ENCODE measurements around the gene INSYN1.
"Not testable (repeated sequence)": the region's sequence is repeated elsewhere in the genome, so short reads cannot be mapped to it uniquely, and the experiment has no call there.

INSYN1 gene

GRCh38 chr15:73748730-73749129 lies 4.4 kb downstream of the INSYN1 start:
- no peak for DNase-seq

DNA sequence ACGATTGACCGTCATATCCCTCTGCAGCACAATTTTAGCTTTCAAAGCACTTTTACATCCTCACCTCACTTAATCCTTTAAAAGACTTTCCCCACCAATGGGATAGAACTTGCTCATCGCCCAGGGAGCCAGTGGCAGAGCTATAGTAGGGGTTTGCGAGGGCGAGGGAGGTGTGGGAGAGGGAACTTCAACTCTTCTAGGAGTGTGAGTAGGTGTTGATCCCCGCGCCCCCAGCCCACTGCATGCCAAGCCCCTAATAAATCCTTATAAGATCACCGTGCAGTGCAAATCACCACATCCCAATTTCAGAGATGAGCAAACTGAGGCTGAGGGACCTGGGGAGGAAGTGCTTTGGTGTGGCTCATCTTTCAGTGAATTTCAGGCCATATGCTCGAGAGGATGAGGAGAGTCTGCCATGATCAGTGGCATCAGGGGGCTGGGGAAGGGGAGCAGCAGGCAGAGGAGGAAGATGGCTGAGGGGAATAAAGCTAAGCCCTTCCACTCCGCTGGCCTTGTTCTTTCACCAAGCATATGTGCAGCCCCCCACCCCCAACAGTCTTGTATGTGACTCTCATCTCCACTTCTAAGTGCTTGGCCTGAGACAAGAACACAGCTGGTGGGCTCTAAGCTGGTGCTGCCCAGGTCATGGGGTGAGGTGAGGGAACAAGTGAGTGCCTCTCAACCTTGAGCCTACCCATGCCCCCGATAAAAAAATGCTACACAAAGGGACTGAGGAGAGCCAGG lies 5.1 kb downstream of the INSYN1 start:
- DNase-seq = no peak

DNA sequence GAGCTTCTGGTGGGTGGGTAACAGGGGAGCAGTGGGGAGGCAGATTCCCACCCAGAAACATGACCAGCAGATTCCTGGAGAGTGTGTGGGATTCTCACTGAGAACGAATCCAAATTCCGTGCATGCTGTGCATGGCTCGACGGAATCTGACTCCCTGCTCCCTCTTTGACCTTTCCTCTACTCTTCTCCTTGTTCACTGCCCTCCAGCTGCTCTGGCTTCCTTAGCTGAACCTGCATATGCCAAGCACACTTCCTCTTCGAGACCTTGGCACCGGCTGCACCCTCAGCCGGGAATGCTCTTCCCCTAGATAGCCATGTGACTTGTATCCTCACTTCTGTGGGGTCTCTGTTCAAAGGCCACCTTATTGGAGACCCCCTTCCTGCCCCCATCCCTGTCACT lies 6.3 kb downstream of the INSYN1 start:
- no peak for DNase-seq

DNA sequence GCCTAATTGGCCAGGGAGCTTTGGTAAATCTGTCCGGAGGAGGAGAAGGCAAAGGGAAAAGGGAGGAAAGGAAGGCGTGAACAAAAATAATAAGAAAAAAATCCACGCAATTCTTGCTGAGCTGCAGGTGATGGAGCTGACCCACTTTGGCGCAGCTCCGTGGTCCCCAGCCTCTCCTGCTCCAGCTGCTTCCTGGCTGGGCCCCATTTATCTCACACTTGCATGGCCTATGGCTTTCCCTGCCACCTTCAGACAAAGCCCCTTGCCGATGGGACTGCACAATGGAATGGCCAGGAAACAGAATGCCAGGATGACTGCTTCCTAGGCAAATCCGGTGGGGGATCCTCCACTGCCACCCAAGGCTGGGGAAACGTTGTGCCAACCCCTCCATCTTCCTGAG lies 6.9 kb downstream of the INSYN1 start:
- DNase-seq = no peak

DNA sequence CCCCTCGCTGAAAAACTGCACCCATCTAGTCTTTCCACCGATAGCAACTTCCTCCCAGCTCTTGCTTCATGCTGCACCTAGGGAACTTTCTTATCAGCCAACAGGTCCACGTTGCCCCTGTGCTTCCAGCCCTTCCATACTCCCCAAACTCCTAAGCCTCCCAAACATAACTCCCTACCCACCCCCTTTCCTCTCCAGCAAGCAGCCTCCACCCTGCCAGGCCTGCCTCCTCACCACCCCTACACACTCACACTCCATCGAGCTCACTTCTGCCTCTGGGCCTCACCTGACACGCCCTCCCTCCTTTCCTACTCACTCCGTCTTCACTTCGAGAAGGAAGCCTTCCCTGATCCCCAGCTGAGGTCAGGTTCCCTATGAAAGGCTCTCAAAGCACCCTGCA lies 8.1 kb downstream of the INSYN1 start:
- no peak for DNase-seq

DNA sequence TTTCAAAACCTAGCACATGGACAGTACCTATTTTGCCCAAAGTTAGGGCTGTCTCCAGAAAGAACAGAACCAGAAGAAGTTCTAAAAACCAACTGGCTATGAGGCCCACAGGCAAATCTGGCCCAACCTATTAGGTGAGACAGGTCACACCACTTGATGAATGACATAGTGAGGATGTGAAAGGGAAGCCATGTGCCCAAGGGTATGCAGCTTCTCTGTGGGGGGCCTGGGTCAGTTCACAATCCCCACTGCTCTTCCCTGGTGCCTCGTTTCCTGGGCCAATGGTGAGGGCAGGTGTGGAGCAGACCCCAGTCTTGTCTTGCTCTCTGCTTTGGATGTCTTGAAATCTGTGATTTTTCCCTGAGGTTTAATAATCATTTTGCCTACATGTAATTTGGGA lies 8.9 kb downstream of the INSYN1 start:
- DNase-seq = no peak

DNA sequence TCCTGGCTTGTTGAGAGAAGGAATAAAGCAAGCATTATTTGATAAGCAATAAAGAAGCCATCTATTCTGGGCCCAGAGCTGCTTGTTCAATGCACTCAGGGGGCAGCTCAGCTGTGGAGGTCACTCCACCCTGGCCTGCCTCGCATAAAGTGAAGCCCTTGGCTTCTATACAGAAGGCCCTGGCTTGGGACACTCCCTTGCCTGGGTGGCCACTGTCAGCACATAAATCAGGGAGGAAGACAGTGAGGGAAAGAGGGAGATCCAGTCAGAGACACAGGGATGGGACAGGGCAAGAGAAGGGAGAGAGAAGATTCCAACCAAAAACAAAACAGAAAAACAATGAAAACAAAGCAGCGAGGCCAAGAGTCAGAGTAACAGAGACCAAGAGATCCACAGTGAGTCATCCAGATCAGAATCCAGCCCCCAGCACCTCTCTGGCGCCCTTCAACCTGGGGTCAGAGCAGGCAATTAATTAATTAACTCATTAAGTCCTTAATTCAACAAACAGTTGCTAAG lies 11.8 kb downstream of the INSYN1 start:
- DNase-seq = no peak

GRCh38 chr15:73740152-73741048 lies 12.8 kb downstream of the INSYN1 start:
- DNase-seq = no peak

DNA sequence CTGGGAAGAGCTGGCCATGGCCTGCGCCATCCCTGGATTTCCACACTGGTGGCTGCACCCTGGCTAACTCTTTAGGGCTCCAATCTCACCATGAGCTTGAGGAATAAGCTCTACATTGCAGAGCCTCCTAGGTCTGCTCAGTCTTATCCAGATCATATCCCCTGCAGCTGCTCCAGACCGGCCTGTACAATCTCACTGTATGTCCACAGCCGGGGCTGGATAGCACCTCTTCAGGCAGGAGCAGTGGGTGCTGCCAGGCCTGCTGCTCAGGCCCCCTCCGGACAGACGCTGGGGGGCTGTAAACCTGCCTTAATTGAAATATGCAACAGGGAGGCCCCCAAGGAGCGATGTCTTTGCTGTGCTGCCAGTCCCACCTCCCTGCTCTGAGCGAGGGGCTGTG lies 15.6 kb downstream of the INSYN1 start:
- DNase-seq = no peak

- DNase-seq = no peak
Measured at GRCh38 chr15:73732930-73733329, 20.2 kb downstream of the INSYN1 start.

DNA sequence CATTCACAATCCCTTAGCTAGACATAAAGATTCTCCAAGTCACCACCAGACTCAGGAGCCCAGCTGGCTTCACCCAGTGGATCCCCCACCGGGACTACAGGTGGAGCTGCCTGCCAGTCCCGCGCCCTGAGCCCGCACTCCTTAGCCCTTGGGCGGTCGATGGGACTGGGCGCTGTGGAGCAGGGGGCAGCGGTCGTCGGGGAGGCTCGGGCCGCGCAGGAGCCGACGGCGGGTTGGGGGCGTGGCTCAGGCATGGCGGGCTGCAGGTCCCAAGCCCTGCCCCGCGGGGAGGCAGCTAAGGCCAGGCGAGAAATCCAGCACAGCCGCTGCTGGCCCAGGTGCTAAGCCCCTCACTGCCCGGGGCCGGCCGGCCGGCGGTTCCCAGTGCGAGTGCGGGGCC lies 21.1 kb downstream of the INSYN1 start:
- not testable (repeated sequence) for DNase-seq

DNA sequence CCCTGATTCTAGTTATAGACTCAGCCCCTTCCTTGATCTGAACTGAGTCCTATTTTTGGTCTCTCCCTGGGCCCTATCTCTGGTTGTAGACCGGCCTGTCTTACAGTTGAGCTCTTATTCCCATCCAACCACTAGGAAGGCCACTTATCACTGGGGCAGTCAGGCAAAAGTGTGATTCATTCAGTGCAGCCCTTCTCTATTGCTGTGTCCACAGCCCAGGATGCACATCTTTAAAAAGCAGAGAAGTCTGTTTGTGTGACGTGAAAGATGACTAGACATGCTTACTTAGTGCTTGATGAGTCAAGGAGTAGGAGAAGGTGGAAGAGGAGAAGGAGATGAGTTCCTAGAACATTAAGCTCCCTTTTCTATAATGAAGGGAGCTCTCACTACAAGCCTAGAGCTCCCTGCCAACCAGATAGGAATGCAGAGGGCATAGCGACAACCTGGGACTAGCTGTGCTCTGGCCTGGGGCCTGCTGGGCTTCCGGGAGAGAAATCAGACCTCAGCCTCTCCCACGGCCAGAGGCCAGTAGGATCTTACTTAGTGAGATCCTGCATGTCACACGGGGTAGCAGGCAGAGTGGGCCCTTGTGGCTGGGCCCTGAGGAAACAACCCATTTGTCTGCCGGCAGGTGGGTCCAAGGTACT lies 25.7 kb downstream of the INSYN1 start:
- no peak for DNase-seq

DNA sequence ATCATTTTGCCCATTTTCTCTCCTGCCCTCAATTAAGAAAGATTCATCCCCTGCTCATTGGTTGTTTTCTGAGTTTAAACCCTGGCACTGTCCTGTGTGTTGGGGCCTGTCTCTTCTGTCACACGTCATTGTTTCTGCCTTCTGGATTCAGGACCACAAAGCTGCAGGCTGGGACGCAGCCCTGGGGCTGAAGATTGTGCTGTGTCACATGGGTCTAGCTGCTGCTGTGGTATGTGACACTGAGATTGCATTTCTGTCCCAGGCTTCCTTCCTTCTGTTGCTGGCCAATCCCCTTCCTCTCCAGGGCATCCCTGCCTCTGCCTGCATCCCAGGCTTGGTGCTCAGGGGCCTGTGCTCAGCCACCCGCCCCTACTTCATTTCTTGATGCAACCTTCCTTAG lies 28.9 kb downstream of the INSYN1 start:
- no peak for DNase-seq

GRCh38 chr15:73723191-73723590 lies 30.0 kb downstream of the INSYN1 start:
- DNase-seq = no peak

DNA sequence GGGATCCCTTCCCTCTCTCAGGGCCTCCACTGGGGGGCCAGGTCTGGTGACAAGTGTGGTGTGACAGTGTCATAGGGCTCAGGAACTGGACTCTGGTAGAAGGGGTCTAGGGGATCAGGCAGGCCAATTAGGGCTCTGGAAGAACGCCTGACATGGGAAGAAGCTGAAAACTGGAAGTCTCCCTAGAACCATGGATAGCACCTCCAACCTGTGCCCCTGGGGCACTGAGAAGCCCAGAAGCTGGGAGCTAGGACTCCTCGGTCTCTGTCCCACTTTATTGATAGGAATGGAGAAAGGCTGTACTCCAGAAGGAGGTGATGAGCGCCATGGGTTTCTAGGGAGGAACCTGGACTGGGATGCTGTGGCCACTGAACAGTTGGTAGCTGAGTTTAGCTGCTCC lies 30.7 kb downstream of the INSYN1 start:
- DNase-seq = no peak

DNA sequence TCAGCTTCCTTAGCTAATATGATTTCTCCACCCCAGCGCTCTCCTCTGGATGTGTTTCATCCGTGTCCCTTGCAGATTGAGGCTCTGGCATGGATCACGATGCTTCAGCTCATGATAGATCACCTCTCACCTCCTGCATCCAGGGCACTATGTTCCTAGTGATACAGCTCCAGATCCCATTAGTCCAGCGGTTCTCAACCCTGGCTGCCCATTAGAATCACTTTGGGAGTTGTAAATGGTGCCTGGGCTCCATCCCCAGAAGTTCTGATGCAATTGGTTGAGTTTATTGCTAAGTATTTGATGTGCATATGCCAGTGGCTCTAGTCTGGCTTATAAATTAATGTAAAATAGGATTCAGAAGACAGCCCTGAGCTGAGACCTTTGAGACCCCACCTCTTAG lies 34.5 kb downstream of the INSYN1 start:
- DNase-seq = no peak

- no peak for DNase-seq
Measured at GRCh38 chr15:73717802-73718201, 35.3 kb downstream of the INSYN1 start.

- DNase-seq = no peak
Measured at GRCh38 chr15:73717206-73717605, 35.9 kb downstream of the INSYN1 start.

GRCh38 chr15:73716417-73716816 lies 36.7 kb downstream of the INSYN1 start:
- no peak for DNase-seq

DNA sequence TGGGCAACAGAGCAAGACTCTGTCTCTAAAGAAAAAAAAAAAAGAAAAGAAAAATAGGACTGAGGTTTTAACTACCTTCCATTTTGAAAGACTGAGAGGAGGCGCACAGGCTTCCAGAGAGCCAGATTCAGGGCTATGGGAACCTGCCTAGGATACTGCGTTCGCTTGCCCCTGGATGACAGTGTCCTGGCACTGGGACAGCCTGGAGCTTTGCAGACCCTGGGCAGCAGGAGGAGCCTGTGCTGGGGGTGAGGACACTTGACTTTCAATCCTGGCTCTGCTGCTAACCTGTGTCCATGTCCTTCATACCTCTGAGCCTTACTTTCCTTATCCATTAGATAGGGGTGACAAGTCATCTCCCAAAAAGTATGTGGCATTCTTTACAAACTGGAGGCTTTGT lies 37.7 kb downstream of the INSYN1 start:
- DNase-seq = no peak

- no peak for DNase-seq
Measured at GRCh38 chr15:73714695-73715301, 38.4 kb downstream of the INSYN1 start.

DNA sequence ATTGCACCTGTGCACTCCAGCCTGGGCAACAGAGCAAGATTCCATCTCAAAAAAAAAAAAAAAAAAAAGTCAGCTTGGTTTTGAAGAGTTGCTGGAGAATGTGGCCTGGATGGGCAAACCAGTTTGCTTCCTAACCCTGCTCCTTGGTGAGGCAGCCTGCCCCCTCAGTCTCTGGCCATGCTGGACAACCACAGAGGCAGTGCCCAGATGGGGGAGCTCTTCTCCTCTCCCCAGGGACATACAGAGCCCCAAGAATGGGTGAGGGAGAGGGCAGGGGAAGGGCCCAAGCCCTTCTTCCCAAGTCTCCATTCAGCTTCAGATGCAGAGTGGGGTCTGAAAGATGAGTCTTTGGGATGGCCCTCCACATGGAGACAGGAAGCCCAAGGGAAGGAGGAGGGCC lies 41.0 kb downstream of the INSYN1 start:
- no peak for DNase-seq

- no peak for DNase-seq
Measured at GRCh38 chr15:73711526-73711925, 41.6 kb downstream of the INSYN1 start.

Measured in NCI-H446 treated with DMSO at 0.1 percent for 48 hours (cell line).